ENCODE measurements around the gene ARMC7. TPM values are rescaled to one million over a fixed set of nuclear protein-coding genes. Genes with fewer than 3 reads are reported as not detected.

The ARMC7 gene
- total RNA-seq, 1 donor from 2014 or later, result 7.9 TPM

- Histone ChIP-seq H3K4me3 (ENCODE audit: low read depth, low read length) (no peak overlapping the region), H3K36me3 (ENCODE audit: control insufficient read depth, insufficient read depth, low read length) (peaks cover 1% of the 10 kb centered on the region), H3K27me3 (ENCODE audit: control insufficient read depth, insufficient read depth, low read length) (no peaks in the 10 kb centered on the region)
- no peak for TF ChIP-seq CTCF (IDR thresholded peaks at IDR 0.05; ENCODE audit: insufficient read depth, low read length, poor library complexity, severe bottlenecking)
- DNase-seq (ENCODE audit: low read depth), result no peak
Observed at GRCh38 chr17:75093548-75094158, 16.1 kb upstream of the ARMC7 start.

- H3K4me3 ChIP-seq (ENCODE audit: low read depth, low read length), result no peak overlapping the region
- no peak for DNase-seq (ENCODE audit: low read depth)
- no peaks in the 10 kb centered on the region for H3K27me3 ChIP-seq (ENCODE audit: control insufficient read depth, insufficient read depth, low read length)
- no peak for TF ChIP-seq CTCF (IDR thresholded peaks at IDR 0.05; ENCODE audit: insufficient read depth, low read length, poor library complexity, severe bottlenecking)
- H3K36me3 ChIP-seq (ENCODE audit: control insufficient read depth, insufficient read depth, low read length), result peaks cover 1% of the 10 kb centered on the region
Observed at GRCh38 chr17:75094871-75095399, 14.8 kb upstream of the ARMC7 start.

- Histone ChIP-seq H3K36me3 (ENCODE audit: control insufficient read depth, insufficient read depth, low read length) (peaks cover 1% of the 10 kb centered on the region), H3K27me3 (ENCODE audit: control insufficient read depth, insufficient read depth, low read length) (no peaks in the 10 kb centered on the region), H3K4me3 (ENCODE audit: low read depth, low read length) (no peak overlapping the region)
- no peak for TF ChIP-seq CTCF (IDR thresholded peaks at IDR 0.05; ENCODE audit: insufficient read depth, low read length, poor library complexity, severe bottlenecking)
- peak; percentile 90 for DNase-seq (ENCODE audit: low read depth)
Observed at GRCh38 chr17:75096082-75096625, 13.6 kb upstream of the ARMC7 start.

- TF ChIP-seq CTCF (IDR thresholded peaks at IDR 0.05; ENCODE audit: insufficient read depth, low read length, poor library complexity, severe bottlenecking), result no peak
- H3K27me3 ChIP-seq (ENCODE audit: control insufficient read depth, insufficient read depth, low read length), result no peaks in the 10 kb centered on the region
- no peak for DNase-seq (ENCODE audit: low read depth)
- no peak overlapping the region for H3K4me3 ChIP-seq (ENCODE audit: low read depth, low read length)
- peaks cover 1% of the 10 kb centered on the region for H3K36me3 ChIP-seq (ENCODE audit: control insufficient read depth, insufficient read depth, low read length)
Observed at GRCh38 chr17:75097865-75098264, 11.9 kb upstream of the ARMC7 start.

GRCh38 chr17:75098861-75099260 is 10.9 kb upstream of the ARMC7 start:
- Histone ChIP-seq H3K4me3 (ENCODE audit: low read depth, low read length) (no peak overlapping the region), H3K27me3 (ENCODE audit: control insufficient read depth, insufficient read depth, low read length) (no peaks in the 10 kb centered on the region), H3K36me3 (ENCODE audit: control insufficient read depth, insufficient read depth, low read length) (peaks cover 1% of the 10 kb centered on the region)
- TF ChIP-seq CTCF (IDR thresholded peaks at IDR 0.05; ENCODE audit: insufficient read depth, low read length, poor library complexity, severe bottlenecking), result no peak
- no peak for DNase-seq (ENCODE audit: low read depth)
